Nephron progenitor cell (in vitro differentiated cells): ENCODE measurements around the gene GNAL.

Experiments
- DNase-seq: peaks from one replicate; pipeline ENCODE4 v3.0.0; 2021
- H3K27ac Mint-ChIP-seq: 2 replicates; pipeline ENCODE4 v1.8.0; 2021; ENCODE audit warnings: mild to moderate bottlenecking, moderate library complexity, mixed read lengths
- H3K27me3 Mint-ChIP-seq: 2 replicates; pipeline ENCODE4 v1.8.0; 2021; ENCODE audit warnings: mild to moderate bottlenecking, low read depth, mixed read lengths; ENCODE audit not compliant: poor library complexity
- H3K36me3 Mint-ChIP-seq: 2 replicates; pipeline ENCODE4 v1.8.0; 2021; ENCODE audit warnings: low read depth, mixed read lengths
- H3K4me1 Mint-ChIP-seq: 2 replicates; pipeline ENCODE4 v1.8.0; 2021; ENCODE audit warnings: mixed read lengths
- H3K4me3 Mint-ChIP-seq: 2 replicates; pipeline ENCODE4 v1.8.0; 2021; ENCODE audit warnings: mild to moderate bottlenecking, moderate library complexity, mixed read lengths
- H3K9me3 Mint-ChIP-seq: 2 replicates; pipeline ENCODE4 v1.8.0; 2021; ENCODE audit warnings: mild to moderate bottlenecking, moderate library complexity, mixed read lengths
- CTCF ChIP-seq: fragments of 200-600 bp; sonication (generic); IDR thresholded peaks from 2 replicates; pipeline ENCODE4 v1.5.0; 2021; ENCODE audit warnings: antibody characterized with exemption

GNAL gene

GRCh38 chr18:11808001-11808855 is 119.2 kb downstream of the GNAL start:
- Mint-ChIP-seq H3K27ac (no peak overlapping the region), H3K4me1 (peaks cover 13% of the 10 kb centered on the region), H3K4me3 (no peak overlapping the region), H3K9me3 (no peaks in the 10 kb centered on the region), H3K27me3 (peaks cover 2% of the 10 kb centered on the region), H3K36me3 (no peaks in the 10 kb centered on the region)
- no peak for DNase-seq
- no peak for TF ChIP-seq CTCF

GRCh38 chr18:11809895-11810294 is 120.8 kb downstream of the GNAL start:
- Mint-ChIP-seq H3K4me3 (no peak overlapping the region), H3K27ac (no peak overlapping the region), H3K4me1 (peaks cover 13% of the 10 kb centered on the region)

GRCh38 chr18:11810379-11810778 is 121.3 kb downstream of the GNAL start:
- H3K4me3 Mint-ChIP-seq, result no peak overlapping the region
- no peak overlapping the region for H3K27ac Mint-ChIP-seq
- no peaks in the 10 kb centered on the region for H3K36me3 Mint-ChIP-seq
- no peak for TF ChIP-seq CTCF
- peaks cover 13% of the 10 kb centered on the region for H3K4me1 Mint-ChIP-seq
- H3K9me3 Mint-ChIP-seq, result no peaks in the 10 kb centered on the region
- DNase-seq, result no peak
- H3K27me3 Mint-ChIP-seq, result peaks cover 2% of the 10 kb centered on the region

More at GRCh38 chr18:11809895-11810294, 120.8 kb downstream of the GNAL start:
- no peak for DNase-seq
- no peaks in the 10 kb centered on the region for H3K9me3 Mint-ChIP-seq
- H3K27me3 Mint-ChIP-seq, result peaks cover 2% of the 10 kb centered on the region
- TF ChIP-seq CTCF, result no peak
- H3K36me3 Mint-ChIP-seq, result no peaks in the 10 kb centered on the region

- Mint-ChIP-seq H3K27ac (peak overlapping the region; percentile 36), H3K4me3 (no peak overlapping the region), H3K4me1 (peaks cover 13% of the 10 kb centered on the region), H3K9me3 (no peaks in the 10 kb centered on the region), H3K36me3 (no peaks in the 10 kb centered on the region), H3K27me3 (peaks cover 2% of the 10 kb centered on the region)
- no peak for DNase-seq
- TF ChIP-seq CTCF, result no peak
These were observed 121.9 kb downstream of the GNAL start for GRCh38 chr18:11811009-11811408.

- H3K4me1 Mint-ChIP-seq, result no peaks in the 10 kb centered on the region
- TF ChIP-seq CTCF, result no peak
- H3K27me3 Mint-ChIP-seq, result no peaks in the 10 kb centered on the region
- H3K4me3 Mint-ChIP-seq, result no peak overlapping the region
- no peak overlapping the region for H3K27ac Mint-ChIP-seq
- peaks cover 6% of the 10 kb centered on the region for H3K9me3 Mint-ChIP-seq
- peaks cover 5% of the 10 kb centered on the region for H3K36me3 Mint-ChIP-seq
- DNase-seq, result no peak
These were observed 128.2 kb downstream of the GNAL start for GRCh38 chr18:11817229-11817628.
